GM13977 (cell line): ENCODE data around the gene KRT1.

Experiments used
- DNase-seq: peaks from one replicate; pipeline ENCODE4 v3.0.0; 2012; ENCODE audit warnings: low spot score
- in situ Hi-C: fragments of 300-500 bp; cut with MboI; formaldehyde crosslinking; loops from one replicate; pipeline ENCODE4 v1.12.0; 2022; ENCODE audit warnings: low sequenced_read_pairs, low pct_unique_long_range_greater_than_20kb, mixed read lengths, inconsistent platforms; ENCODE audit not compliant: unreplicated experiment
- TF ChIP-seq, protein P1 (sequence below): IDR thresholded peaks from 2 replicates; pipeline ENCODE4 v1.5.1; 2012; ENCODE audit warnings: mild to moderate bottlenecking, control low read depth; ENCODE audit not compliant: insufficient read depth; ENCODE audit errors: extremely low read depth, missing control alignments

KRT1 gene

GRCh38 chr12:52628841-52629240, 51.4 kb downstream of the KRT1 start:
- in situ Hi-C loops = no loop called here
- DNase-seq = no peak
- TF ChIP-seq, protein P1, sequence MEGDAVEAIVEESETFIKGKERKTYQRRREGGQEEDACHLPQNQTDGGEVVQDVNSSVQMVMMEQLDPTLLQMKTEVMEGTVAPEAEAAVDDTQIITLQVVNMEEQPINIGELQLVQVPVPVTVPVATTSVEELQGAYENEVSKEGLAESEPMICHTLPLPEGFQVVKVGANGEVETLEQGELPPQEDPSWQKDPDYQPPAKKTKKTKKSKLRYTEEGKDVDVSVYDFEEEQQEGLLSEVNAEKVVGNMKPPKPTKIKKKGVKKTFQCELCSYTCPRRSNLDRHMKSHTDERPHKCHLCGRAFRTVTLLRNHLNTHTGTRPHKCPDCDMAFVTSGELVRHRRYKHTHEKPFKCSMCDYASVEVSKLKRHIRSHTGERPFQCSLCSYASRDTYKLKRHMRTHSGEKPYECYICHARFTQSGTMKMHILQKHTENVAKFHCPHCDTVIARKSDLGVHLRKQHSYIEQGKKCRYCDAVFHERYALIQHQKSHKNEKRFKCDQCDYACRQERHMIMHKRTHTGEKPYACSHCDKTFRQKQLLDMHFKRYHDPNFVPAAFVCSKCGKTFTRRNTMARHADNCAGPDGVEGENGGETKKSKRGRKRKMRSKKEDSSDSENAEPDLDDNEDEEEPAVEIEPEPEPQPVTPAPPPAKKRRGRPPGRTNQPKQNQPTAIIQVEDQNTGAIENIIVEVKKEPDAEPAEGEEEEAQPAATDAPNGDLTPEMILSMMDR = no peak

GRCh38 chr12:52628111-52628507, 52.1 kb downstream of the KRT1 start:
- DNase-seq = no peak
- in situ Hi-C loops = no loop called here
- TF ChIP-seq, protein P1 = no peak

GRCh38 chr12:52627395-52628110, 52.7 kb downstream of the KRT1 start:
- TF ChIP-seq, protein P1 = no peak
- in situ Hi-C loops = no loop called here
- no peak for DNase-seq
